ENCODE measurements around the gene ANKRD1.

Gene ANKRD1

DNA sequence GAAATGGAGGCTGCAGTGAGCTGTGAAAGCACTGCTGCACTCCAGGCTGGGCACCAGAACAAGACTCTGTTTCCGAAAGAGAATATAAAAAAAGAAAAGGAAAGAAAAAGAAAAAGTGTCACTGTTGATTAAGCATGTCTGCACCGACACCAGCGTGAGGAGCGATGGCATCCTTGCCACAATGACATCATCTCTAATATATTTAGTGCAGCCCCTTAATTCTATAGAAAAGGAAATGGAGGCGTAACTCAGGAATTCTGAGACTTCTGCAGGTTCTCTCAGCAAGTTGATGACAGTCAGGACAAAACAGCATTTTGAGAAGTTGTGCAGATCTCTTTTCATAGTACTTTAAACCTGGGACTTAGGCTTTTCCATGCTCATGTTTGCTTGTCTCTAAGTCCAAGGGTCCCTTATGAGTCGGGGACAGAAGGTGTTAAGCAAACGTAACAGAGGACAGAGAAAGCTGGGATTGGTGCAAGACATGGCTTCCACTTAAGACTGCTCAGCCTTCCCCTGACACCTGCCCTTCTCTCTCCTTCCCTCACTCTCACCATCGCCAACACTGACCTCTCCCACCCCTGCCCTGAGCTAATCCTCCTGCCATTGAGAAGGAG is 16.9 kb upstream of the ANKRD1 start:
- no peak for ATAC-seq (ENCODE audit: low read depth)
- no peak for TF ChIP-seq CTCF (IDR thresholded peaks at IDR 0.05; ENCODE audit: poor library complexity, severe bottlenecking)
- no peaks in the 10 kb centered on the region for H3K4me1 ChIP-seq (ENCODE audit: insufficient read depth, poor library complexity, severe bottlenecking)
- no peak for DNase-seq (ENCODE audit: low spot score)
- H3K27me3 ChIP-seq (ENCODE audit: insufficient read depth, poor library complexity, severe bottlenecking): no peaks in the 10 kb centered on the region
- no peak overlapping the region for H3K4me3 ChIP-seq (ENCODE audit: severe bottlenecking)
- no peaks in the 10 kb centered on the region for H3K9me3 ChIP-seq (ENCODE audit: severe bottlenecking)
- no peak overlapping the region for H3K27ac ChIP-seq (ENCODE audit: poor library complexity, severe bottlenecking)
- H3K36me3 ChIP-seq (ENCODE audit: low read depth): no peaks in the 10 kb centered on the region

- Histone ChIP-seq H3K27me3 (ENCODE audit: insufficient read depth, poor library complexity, severe bottlenecking) (no peaks in the 10 kb centered on the region), H3K27ac (ENCODE audit: poor library complexity, severe bottlenecking) (no peak overlapping the region)
Measured at GRCh38 chr10:90936276-90936659, 15.4 kb upstream of the ANKRD1 start.

DNA sequence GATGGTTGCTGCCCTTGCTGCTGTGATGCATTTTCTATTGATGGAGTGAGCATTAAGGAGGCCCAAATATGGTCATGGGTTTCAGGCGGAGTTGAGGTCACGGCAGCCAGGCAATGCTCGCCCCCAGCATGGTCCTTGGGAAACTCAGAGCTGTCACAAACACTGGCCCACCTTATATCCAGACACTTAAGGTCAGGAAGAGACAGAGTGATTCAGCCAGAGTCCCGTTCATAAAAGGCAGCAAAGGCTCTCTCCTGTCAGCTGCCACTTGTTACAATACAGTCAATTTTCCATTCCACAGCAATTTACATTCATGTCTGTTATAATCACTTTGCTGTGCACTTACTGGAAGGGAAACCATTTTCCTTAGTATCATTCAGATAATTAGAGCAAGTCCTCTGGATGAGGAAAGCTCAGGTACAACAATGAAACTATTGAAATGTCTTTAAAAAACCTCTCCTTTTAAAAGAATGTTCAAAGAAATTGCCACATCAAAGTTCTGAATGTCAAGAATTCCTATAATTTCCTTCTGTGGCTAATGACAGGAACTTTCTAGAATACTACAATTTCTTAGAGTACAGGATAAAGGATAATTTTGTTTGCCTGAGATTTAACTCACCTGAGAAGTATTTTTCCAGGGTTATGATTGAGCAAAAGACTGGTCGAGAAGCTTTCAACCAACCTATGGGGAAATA is 14.8 kb upstream of the ANKRD1 start:
- no peak for DNase-seq (ENCODE audit: low spot score)
- Histone ChIP-seq H3K4me1 (ENCODE audit: insufficient read depth, poor library complexity, severe bottlenecking) (peaks cover 3% of the 10 kb centered on the region), H3K27ac (ENCODE audit: poor library complexity, severe bottlenecking) (no peak overlapping the region), H3K27me3 (ENCODE audit: insufficient read depth, poor library complexity, severe bottlenecking) (no peaks in the 10 kb centered on the region), H3K4me3 (ENCODE audit: severe bottlenecking) (no peak overlapping the region), H3K36me3 (ENCODE audit: low read depth) (no peaks in the 10 kb centered on the region), H3K9me3 (ENCODE audit: severe bottlenecking) (no peaks in the 10 kb centered on the region)
- ATAC-seq (ENCODE audit: low read depth): no peak
- no peak for TF ChIP-seq CTCF (IDR thresholded peaks at IDR 0.05; ENCODE audit: poor library complexity, severe bottlenecking)

More at GRCh38 chr10:90936276-90936659, 15.4 kb upstream of the ANKRD1 start:
- no peaks in the 10 kb centered on the region for H3K9me3 ChIP-seq (ENCODE audit: severe bottlenecking)
- DNase-seq (ENCODE audit: low spot score) (no peak), ATAC-seq (ENCODE audit: low read depth) (no peak)
- no peak overlapping the region for H3K4me3 ChIP-seq (ENCODE audit: severe bottlenecking)
- TF ChIP-seq CTCF (IDR thresholded peaks at IDR 0.05; ENCODE audit: poor library complexity, severe bottlenecking): no peak
- no peaks in the 10 kb centered on the region for H3K36me3 ChIP-seq (ENCODE audit: low read depth)
- no peaks in the 10 kb centered on the region for H3K4me1 ChIP-seq (ENCODE audit: insufficient read depth, poor library complexity, severe bottlenecking)

- Histone ChIP-seq H3K9me3 (ENCODE audit: severe bottlenecking) (no peaks in the 10 kb centered on the region), H3K27me3 (ENCODE audit: insufficient read depth, poor library complexity, severe bottlenecking) (no peaks in the 10 kb centered on the region), H3K4me1 (ENCODE audit: insufficient read depth, poor library complexity, severe bottlenecking) (peaks cover 11% of the 10 kb centered on the region), H3K4me3 (ENCODE audit: severe bottlenecking) (no peak overlapping the region), H3K36me3 (ENCODE audit: low read depth) (no peaks in the 10 kb centered on the region), H3K27ac (ENCODE audit: poor library complexity, severe bottlenecking) (peak overlapping the region; percentile 51)
- no peak for TF ChIP-seq CTCF (IDR thresholded peaks at IDR 0.05; ENCODE audit: poor library complexity, severe bottlenecking)
- DNase-seq (ENCODE audit: low spot score): no peak
- ATAC-seq (ENCODE audit: low read depth): no peak
Measured at GRCh38 chr10:90930971-90931871, 10.3 kb upstream of the ANKRD1 start.
